Karpas-422 (cell line): ENCODE results near the gene DDX20. TPM values are rescaled to one million over a fixed set of nuclear protein-coding genes. Genes with fewer than 3 reads are reported as not detected.

Source experiments
- DNase-seq: peaks from one replicate; pipeline ENCODE4 v3.0.0-alpha.2; 2015
- H2AFZ ChIP-seq: fragments of 200-600 bp; sonication (generic); 2 replicates; pipeline ENCODE4 v1.6.1; 2014; ENCODE audit warnings: antibody characterized with exemption, low read length, mixed read lengths
- H3K27ac ChIP-seq: fragments of 200-600 bp; sonication (generic); 2 replicates; pipeline ENCODE4 v1.5.1; 2014; ENCODE audit warnings: mild to moderate bottlenecking, low read length, moderate library complexity
- H3K27me3 ChIP-seq: fragments of 200-600 bp; sonication (generic); 2 replicates; pipeline ENCODE4 v1.6.1; 2014; ENCODE audit warnings: low read length, mixed read lengths
- H3K36me3 ChIP-seq: fragments of 200-600 bp; sonication (generic); 2 replicates; pipeline ENCODE4 v1.6.1; 2014; ENCODE audit warnings: low read length, mixed read lengths; ENCODE audit not compliant: insufficient read depth
- H3K4me1 ChIP-seq: fragments of 200-600 bp; sonication (generic); 2 replicates; pipeline ENCODE4 v1.6.1; 2014; ENCODE audit warnings: mild to moderate bottlenecking, low read length, mixed read lengths
- H3K4me2 ChIP-seq: fragments of 200-600 bp; sonication (generic); 2 replicates; pipeline ENCODE4 v1.6.1; 2014; ENCODE audit warnings: low read length, low read depth, mild to moderate bottlenecking; ENCODE audit not compliant: poor library complexity, severe bottlenecking
- H3K4me3 ChIP-seq: fragments of 200-600 bp; sonication (generic); 2 replicates; pipeline ENCODE4 v1.5.1; 2014; ENCODE audit warnings: mild to moderate bottlenecking, antibody characterized with exemption, low read length, mixed read lengths
- H3K79me2 ChIP-seq: fragments of 200-600 bp; sonication (generic); 2 replicates; pipeline ENCODE4 v1.6.1; 2014; ENCODE audit warnings: mild to moderate bottlenecking, low read length, mixed read lengths
- H3K9ac ChIP-seq: fragments of 200-600 bp; sonication (generic); 2 replicates; pipeline ENCODE4 v1.6.0; 2014; ENCODE audit warnings: low read length
- H3K9me2 ChIP-seq: fragments of 200-600 bp; sonication (generic), shearing (Covaris generic); replicated peaks from 2 replicates; pipeline ENCODE4 v1.6.0; 2014; ENCODE audit warnings: mild to moderate bottlenecking, low read length, moderate library complexity; ENCODE audit not compliant: insufficient read depth
- H3K9me3 ChIP-seq: fragments of 300-700, 200-600 bp; sonication (generic); 2 replicates; pipeline ENCODE4 v1.6.1; 2014; ENCODE audit warnings: low read length, mixed read lengths
- H4K20me1 ChIP-seq: fragments of 200-600 bp; sonication (generic); 2 replicates; pipeline ENCODE4 v1.6.1; 2014; ENCODE audit warnings: mild to moderate bottlenecking, antibody characterized with exemption, low read length, low read depth; ENCODE audit not compliant: insufficient read depth
- total RNA-seq: library from RNA; depleted of rRNA; stranded (reverse); fragments of >200 nt; shearing (Covaris generic); gene quantifications from 2 replicates; pipeline ENCODE4 v1.2.3, GENCODE V29; 2014; ENCODE audit warnings: low replicate concordance

DDX20 gene
- total RNA-seq, 1 experiment from 2014 or later, result 33.3 TPM

GRCh38 chr1:111720274-111720976 is 35.3 kb upstream of the DDX20 start:
- Histone ChIP-seq H3K27me3 (no peaks in the 10 kb centered on the region), H3K9me2 (no peaks in the 10 kb centered on the region), H3K36me3 (no peaks in the 10 kb centered on the region), H3K4me3 (no peak overlapping the region), H3K79me2 (no peaks in the 10 kb centered on the region), H2AFZ (no peak overlapping the region), H3K4me2 (no peak overlapping the region), H3K4me1 (peaks cover 13% of the 10 kb centered on the region), H3K9ac (no peak overlapping the region), H3K27ac (no peak overlapping the region), H3K9me3 (no peaks in the 10 kb centered on the region), H4K20me1 (peaks cover 10% of the 10 kb centered on the region; the same call in 1 of the 2 replicates)
- DNase-seq, result no peak

- Histone ChIP-seq H3K27me3 (no peaks in the 10 kb centered on the region), H3K79me2 (no peaks in the 10 kb centered on the region), H3K36me3 (no peaks in the 10 kb centered on the region), H3K4me2 (no peak overlapping the region), H3K9me3 (no peaks in the 10 kb centered on the region), H3K9me2 (no peaks in the 10 kb centered on the region), H4K20me1 (peaks cover 10% of the 10 kb centered on the region; the same call in 1 of the 2 replicates), H3K4me1 (peaks cover 13% of the 10 kb centered on the region), H3K4me3 (no peak overlapping the region), H3K9ac (no peak overlapping the region), H3K27ac (no peak overlapping the region), H2AFZ (no peak overlapping the region)
- no peak for DNase-seq
Observed at GRCh38 chr1:111720977-111721786, 34.5 kb upstream of the DDX20 start.

GRCh38 chr1:111723091-111723806 is 32.5 kb upstream of the DDX20 start:
- Histone ChIP-seq H3K27me3 (no peaks in the 10 kb centered on the region), H2AFZ (no peak overlapping the region), H3K4me2 (peak overlapping the region; percentile 50), H3K27ac (no peak overlapping the region), H3K9me3 (no peaks in the 10 kb centered on the region), H3K4me1 (peaks cover 13% of the 10 kb centered on the region), H3K9ac (no peak overlapping the region), H3K9me2 (no peaks in the 10 kb centered on the region), H3K4me3 (no peak overlapping the region), H4K20me1 (peaks cover 10% of the 10 kb centered on the region; the same call in 1 of the 2 replicates), H3K36me3 (no peaks in the 10 kb centered on the region), H3K79me2 (no peaks in the 10 kb centered on the region)
- DNase-seq, result peak; percentile 83

- Histone ChIP-seq H3K79me2 (no peaks in the 10 kb centered on the region), H3K4me1 (peaks cover 13% of the 10 kb centered on the region), H3K36me3 (no peaks in the 10 kb centered on the region), H3K9me3 (no peaks in the 10 kb centered on the region), H3K4me3 (no peak overlapping the region), H3K27ac (no peak overlapping the region), H4K20me1 (peaks cover 10% of the 10 kb centered on the region; the same call in 1 of the 2 replicates), H2AFZ (no peak overlapping the region), H3K9me2 (no peaks in the 10 kb centered on the region), H3K27me3 (no peaks in the 10 kb centered on the region), H3K9ac (no peak overlapping the region), H3K4me2 (peak overlapping the region; percentile 50)
- DNase-seq, result no peak
Observed at GRCh38 chr1:111723871-111724270, 31.8 kb upstream of the DDX20 start.

GRCh38 chr1:111725192-111725591 is 30.5 kb upstream of the DDX20 start:
- Histone ChIP-seq H3K27me3 (no peaks in the 10 kb centered on the region), H3K4me3 (no peak overlapping the region)

GRCh38 chr1:111727056-111727455 is 28.6 kb upstream of the DDX20 start:
- Histone ChIP-seq H3K79me2 (no peaks in the 10 kb centered on the region), H3K9me3 (no peaks in the 10 kb centered on the region), H3K4me3 (no peak overlapping the region), H3K27me3 (no peaks in the 10 kb centered on the region), H3K9me2 (no peaks in the 10 kb centered on the region), H3K27ac (no peak overlapping the region), H2AFZ (no peak overlapping the region), H3K9ac (no peak overlapping the region), H3K4me1 (peaks cover 13% of the 10 kb centered on the region), H4K20me1 (peaks cover 10% of the 10 kb centered on the region; the same call in 1 of the 2 replicates), H3K4me2 (no peak overlapping the region), H3K36me3 (no peaks in the 10 kb centered on the region)
- DNase-seq, result no peak

More at GRCh38 chr1:111725192-111725591, 30.5 kb upstream of the DDX20 start:
- H3K4me1 ChIP-seq, result peaks cover 13% of the 10 kb centered on the region
- no peaks in the 10 kb centered on the region for H3K9me3 ChIP-seq
- no peak overlapping the region for H3K4me2 ChIP-seq
- no peak for DNase-seq
- peaks cover 10% of the 10 kb centered on the region; the same call in 1 of the 2 replicates for H4K20me1 ChIP-seq
- H2AFZ ChIP-seq, result no peak overlapping the region
- H3K9ac ChIP-seq, result no peak overlapping the region
- no peaks in the 10 kb centered on the region for H3K79me2 ChIP-seq
- no peak overlapping the region for H3K27ac ChIP-seq
- no peaks in the 10 kb centered on the region for H3K36me3 ChIP-seq
- H3K9me2 ChIP-seq, result no peaks in the 10 kb centered on the region

GRCh38 chr1:111729271-111729921 is 26.3 kb upstream of the DDX20 start:
- Histone ChIP-seq H3K27ac (no peak overlapping the region), H4K20me1 (0 out of 2 replicates have a peak, but pooled peaks cover 2% of the 10 kb centered on the region), H3K27me3 (no peaks in the 10 kb centered on the region), H3K9me3 (no peaks in the 10 kb centered on the region), H3K4me3 (no peak overlapping the region), H3K4me1 (no peaks in the 10 kb centered on the region), H2AFZ (no peak overlapping the region), H3K9ac (no peak overlapping the region), H3K79me2 (no peaks in the 10 kb centered on the region), H3K9me2 (no peaks in the 10 kb centered on the region), H3K36me3 (no peaks in the 10 kb centered on the region), H3K4me2 (no peak overlapping the region)
- DNase-seq, result no peak
